Stimulated activated naive CD4-positive, alpha-beta T cell (primary cell): Measurements from ENCODE around the gene CACNB1.

Experiments
- DNase-seq, 6 experiments: peaks; one replicate each; lab custom pipeline; 2025; lab: John Stamatoyannopoulos, UW

Gene CACNB1

DNA sequence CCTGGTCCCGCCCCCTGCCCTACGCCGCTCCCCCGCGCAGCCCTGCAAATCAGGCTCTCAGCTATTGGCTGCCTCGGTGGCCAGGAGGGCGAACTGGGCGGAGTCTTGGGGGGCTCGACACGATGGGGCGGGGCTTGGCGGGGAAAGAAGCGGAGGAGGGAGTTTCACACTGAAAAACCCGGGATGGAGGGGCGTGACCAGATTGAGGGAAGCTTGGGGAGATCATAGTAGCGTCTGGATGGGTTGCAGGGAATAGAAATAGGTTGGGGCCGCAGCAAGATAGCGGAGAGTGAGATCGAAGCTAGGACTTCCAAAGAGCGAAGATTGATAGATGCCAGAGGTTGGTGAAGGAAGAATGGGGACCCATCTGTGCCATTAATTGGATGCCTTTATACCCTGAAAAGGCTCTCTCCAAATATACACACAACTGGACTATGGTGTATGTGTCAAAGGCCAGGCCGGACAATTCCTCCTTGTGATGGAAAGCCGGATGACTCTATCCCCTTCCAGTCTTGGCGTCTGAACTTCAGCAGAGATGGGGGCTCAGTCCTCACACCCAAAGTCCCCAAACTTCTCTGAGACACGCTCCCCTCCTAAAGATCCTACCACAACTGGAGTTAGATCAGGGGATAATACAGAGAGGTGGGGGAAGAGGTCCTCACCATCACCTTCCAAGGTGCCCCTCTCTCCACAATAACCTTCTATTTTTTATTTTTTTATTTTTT lies 28.7 kb upstream of the CACNB1 start:
- peak in 3 of 6 experiments; percentile 15 to 50 (median 18) for DNase-seq

DNA sequence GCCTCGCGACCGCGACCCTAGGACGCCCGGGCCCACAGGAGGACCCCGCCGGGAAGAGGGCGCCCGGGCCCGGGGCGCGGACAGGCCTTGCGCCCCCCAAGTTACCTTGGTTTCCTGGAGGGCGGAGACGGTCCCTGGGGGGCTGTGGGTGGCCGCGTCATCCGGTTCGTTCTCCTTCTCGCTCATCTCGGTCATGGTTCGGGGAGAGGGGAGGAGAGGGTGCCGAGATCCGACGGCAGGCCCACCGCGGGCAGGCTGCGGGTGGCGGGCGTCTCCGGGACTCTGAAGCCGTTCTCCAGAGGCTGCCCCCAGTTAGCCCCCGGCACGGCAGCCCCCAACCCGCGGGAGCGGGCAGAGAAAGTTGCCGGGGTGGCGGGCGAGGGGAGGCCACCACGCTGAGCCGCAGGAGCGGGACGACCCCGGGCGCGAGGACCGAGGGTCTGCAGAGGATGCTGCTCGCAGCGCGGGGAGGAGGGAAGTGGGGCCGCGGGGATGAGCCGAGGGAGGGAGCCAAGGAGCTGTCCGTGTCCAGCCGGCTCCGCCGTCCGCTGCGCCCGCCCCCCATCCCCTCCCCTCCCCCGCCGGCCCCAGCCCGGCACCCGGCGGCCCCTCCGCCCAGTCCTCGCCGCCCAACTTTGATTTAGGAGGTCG lies 28.0 kb upstream of the CACNB1 start, which contains the start of gene STAC2:
STAC2 (minus strand) TSS at position 638 of the 651 bp plus-strand sequence; CDS start at position 195, 443 bp downstream.
- peak in 1 of 6 experiments; percentile 13 for DNase-seq

DNA sequence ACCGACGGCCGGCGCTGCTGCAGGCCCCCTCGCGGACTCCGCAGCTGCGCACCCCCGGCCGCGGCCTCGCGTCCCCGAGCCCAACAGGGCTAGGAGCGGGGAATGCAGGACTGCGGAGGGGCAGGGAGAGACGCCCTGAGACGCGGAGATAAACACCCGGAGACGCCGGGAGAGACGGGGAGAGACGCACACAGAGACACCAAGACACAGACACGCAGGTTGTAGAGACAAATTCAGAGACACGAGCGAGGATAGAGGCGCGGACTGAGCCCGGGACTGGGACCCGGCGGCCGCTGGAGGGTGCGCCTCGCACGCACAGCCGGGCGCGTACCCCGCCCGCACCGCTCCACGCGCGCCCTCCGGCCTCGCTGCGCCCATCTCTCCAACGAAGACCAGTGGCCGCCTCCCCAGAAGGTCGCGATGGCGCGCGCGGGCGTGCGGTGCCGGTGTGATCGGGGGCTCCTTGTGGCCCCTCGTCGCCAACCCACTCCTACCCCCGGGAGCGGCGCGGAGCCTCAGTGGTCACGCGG lies 27.4 kb upstream of the CACNB1 start:
- DNase-seq: peak in 1 of 6 experiments; percentile 20

DNA sequence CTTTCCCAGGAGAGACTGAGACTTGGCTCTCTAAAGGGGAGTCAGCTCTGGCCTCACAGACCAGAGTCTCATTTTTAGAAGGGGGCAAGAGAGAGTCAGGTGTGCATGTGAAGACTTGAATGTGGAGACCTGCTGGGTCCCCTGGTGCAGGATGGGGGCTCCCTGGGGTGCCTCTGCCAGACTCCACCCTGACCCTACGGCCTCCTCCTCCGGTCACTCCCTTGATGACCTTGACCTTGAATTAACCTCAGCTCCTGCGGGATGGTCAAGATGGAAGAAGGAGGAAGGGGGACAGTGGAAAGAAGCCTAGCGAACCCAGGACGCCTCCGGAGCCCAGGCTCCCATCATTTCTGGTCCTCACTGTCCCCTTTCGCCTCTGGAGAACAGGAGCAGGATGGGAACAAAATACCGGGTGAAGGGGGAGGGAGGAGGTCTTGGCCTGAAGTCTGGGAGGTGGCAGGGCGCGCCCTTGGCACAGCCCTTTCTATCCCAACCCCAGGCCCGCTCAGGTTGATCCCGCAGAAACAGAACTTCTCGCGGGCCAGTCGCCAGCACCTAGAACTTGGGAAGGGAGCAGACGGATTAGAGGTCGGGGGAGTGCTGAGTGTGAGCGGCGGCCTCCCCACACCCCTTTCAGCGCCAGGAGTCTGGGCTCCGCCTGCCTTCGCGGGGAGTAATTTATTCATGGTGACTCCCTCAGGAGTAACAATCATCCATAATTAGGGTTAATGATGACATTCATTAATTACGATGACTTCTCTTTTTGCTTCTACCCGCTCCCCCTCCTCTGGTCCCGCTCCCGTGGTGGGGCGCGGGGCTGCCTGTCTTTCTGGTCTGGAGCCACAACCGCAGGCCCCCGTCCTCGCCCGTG lies 26.7 kb upstream of the CACNB1 start:
- no peak for DNase-seq

DNA sequence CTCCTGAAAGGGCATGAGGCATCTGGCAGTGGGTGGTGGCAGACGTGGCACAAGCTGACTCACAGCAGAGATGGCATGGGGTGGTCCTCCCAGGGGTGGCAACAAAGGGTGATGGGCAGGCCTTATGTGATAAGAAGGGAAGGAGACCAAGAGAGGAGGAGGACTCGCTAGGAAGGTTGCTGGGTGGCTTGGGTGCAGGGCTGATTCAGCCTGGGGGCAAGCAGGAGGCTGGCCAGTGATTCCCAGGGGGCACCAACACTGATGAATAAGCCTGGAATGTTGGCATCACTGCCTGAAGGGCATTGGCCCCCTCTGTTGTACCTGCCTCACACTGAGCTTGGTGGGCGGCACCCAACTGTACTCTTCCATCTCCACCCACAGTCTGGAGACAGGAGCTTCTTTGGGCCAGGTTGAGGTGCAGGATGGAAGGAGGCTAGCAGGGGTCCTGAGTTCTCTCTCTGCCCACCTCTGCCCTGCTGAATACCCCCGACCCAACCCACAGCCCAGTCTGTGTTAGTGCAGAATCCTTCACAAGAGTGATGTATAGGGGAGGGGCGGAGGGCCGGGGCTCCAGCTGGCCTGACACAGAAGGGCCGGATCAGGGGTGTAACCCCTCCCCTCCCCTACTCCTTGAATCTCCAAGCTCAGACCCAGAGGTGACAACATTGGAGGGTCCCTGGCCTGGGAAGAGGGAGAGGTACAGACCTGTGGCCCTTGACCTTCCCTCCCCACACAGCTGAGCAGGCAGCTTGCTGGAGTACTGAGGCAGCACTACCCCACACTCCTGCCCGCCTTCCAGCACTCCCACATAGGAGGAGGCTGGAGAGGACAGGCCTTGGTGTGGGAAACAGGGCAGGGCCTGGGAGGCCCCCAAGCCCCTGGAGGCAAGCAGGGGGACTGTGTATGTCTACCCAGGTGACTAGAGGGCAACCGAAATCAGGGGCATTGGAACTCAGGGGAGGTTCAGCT lies 25.7 kb upstream of the CACNB1 start:
- no peak for DNase-seq

DNA sequence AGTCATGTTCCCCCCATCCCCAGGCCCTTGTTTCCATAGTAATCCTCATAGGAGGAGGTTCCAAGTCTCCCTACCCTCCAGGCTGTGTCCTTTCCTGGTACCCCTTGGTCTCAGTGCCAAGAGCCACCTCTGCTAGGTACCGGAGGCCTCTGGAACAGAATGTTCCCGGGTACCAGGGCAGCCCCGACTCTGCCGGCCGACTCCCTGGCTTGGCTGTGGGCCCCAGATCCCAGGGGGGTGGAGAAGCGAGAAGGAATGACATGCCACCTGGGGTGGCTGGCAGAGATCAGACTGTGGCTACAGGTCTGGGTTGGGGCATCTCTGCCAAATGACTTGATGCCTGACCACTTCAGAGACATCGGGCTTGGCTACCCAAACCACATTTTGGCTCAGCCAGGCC lies 24.7 kb upstream of the CACNB1 start:
- DNase-seq: no peak

DNA sequence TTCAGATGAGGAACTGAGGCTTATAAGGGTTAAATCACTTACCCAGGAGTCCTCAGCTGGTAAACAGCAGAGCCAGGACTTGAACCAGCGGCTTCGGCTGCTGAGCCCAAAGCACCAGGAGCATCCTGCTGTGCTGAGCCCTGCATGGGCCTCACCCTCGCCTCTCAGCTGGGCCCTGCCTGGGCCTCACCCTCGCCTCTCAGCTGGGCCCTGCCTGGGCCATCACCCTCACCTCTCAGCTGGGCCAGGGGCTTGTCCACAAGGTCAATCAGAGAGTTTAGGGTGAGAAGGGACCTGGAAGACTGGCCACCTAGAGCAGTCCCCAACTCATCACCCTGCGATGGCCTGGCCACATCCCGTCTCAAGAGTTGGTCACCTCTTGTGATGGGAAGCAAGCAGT lies 24.1 kb upstream of the CACNB1 start:
- DNase-seq: no peak

DNA sequence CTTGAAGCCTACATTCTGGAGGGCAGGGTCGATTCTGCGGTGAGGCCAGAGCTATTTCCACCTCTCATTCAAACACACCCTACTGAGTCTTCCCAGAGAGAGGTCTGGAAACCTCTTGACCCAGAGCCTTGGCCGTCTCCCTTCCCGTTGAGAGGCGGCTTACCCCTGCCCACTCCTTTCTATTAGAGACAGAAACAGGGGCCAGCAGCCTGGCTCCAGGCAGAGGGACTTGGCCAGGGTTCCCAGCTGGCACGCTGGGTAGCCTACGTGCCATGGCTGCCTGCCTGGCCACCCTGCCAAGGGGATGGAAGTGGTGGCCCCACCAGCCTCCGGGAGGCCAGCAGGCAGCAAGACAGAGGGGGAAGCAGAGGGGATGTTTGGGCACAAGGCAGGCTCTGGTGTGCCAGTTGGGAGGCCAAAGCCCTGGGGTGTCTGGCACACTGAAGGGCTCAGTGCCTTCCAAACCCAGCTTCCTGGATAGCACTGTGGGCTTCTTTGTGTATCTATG lies 22.2 kb upstream of the CACNB1 start:
- no peak for DNase-seq

DNA sequence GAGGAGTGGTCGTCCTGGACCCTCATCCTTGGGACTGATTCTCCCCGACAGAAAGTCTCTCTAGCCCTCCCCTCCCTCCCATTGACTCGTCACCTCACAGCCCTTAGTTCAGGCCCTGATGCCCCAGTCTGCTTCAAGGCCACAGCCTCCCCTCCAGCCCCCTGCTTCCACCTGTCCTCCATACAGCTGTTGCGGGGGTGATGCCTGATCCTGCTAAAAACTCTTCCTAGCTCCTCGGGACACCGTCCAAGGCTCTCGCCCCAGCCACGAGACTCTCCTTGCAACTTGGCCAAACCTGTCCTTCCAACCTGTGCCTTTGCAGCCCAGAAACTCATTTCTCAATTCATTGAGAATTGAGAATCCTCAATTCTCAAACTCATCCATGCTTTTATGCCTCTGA lies 21.4 kb upstream of the CACNB1 start:
- no peak for DNase-seq

DNA sequence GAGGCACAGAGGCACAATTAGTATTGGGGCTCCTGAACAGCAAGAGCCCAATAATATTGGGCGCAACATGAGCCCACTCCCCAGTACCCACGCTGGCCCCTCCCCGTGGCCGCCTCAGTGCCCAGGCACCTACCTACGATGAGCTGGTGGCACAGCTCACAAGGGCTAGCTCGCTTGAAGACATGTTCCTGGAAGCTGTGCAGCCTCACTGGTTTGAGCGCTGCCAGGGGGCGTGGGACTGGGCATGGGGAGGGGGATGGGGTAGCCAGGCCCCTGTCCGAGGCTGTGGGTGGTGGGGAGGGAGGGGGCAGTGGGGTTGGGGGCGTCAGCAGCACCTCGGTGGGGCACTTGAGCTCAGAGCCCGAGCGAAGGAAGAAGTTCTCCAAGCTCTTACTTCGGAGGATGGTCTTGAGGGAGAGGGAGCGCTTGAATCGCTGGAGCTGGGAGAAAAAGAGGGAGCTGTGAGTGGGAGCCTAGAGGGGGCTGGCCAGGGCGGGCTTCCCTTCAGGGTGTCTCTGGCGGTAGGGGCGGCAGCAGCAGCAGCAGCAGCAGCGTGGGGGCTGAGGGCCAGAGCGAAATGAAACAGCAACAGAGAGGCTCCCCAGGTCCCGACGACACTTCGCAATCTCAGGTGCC lies 20.4 kb upstream of the CACNB1 start:
- no peak for DNase-seq

DNA sequence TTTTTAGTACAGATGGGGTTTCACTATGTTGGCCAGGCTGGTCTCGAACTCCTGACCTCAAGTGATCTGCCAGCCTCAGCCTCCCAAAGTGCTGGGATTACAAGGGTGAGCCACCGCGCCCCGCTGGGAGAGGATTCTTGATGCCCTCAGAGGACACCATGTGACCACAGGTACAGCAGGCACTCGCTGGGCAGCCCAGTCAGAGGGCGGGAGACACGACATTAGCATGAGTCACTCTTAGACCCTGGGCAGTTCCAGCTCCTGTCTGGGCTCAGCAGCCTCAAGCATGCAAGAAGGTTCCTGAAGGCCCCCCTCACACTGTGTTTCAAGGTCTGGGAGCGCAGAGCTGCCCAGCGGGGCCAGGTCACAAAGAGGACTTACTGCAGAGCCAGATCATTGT lies 16.4 kb upstream of the CACNB1 start:
- no peak for DNase-seq

DNA sequence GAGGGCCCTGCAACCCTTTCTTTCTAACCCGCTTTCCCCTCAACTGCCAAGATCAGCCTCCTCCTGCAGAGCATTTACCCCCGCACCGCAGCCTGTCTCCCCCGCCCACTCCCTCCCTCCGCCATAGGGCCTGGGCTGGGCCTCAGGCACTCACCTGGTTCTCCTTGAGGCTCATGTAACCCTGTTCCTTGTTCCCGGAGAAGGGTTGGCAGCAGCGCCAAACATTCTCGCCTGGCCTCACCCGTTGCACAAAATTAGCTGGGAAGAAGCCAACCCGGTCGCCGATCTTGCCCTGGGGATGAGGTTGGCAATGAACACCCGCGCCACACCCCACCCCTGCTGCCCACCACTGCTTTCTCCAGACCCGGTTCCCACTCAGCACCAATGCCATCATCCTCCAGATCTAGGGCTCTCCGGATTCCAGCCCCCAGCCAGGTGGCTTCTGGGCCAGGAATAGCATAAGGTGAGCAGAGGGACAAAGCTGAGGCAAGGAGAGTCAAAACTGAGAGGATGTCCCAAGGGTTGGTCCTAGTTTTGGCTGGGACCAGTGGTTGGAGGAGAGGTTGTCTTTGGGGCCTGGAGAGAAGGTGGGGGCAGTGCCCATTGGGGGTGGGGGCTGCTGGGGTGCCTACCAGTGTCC lies 15.5 kb upstream of the CACNB1 start:
- DNase-seq: no peak

DNA sequence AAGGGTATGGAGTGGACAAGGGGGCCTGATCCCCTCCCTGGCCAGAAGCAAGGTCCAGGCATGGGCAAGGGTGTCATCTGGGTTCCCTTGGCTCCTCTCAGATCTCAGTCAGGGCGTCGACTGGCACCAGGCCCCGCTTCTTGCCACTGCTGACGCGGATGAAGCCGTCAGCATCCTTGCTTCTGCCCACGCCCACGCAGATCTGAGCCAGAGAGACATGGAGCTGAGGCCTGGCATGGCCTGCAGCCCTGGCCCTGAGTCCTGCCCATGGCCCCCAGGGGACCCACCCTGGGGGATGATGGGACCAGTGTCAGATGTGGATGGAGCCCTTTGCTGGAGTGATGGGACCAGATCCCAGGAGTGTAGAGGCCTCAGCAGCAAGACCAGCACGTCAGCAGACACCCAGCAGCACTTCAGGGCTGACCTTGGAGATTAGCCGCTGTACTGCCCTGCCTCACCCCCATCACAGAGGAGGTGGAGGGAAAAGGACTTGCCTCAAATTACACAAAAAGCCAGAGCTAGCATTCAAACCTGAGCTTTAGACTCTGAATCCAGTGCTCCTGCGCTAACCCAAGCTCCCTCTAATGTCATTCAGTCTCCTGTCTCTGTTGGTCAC lies 14.8 kb upstream of the CACNB1 start:
- no peak for DNase-seq

DNA sequence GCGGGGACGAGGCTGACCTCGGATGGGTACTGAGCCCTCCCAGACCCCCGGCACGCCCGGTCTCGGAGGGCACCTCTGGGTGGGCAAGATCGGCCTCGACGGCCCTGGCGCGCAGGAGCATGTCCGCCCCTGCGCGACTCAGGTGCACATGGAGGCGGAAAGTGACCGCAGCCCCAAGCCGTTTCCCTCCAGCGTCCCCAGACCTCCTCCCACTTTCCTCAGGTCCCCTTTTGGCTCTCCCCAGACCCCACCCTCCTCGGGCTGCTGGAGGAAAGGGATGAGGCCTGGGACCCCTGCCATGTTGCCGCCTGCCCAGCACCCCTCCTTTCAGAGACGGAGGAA lies 12.6 kb upstream of the CACNB1 start:
- DNase-seq: no peak

DNA sequence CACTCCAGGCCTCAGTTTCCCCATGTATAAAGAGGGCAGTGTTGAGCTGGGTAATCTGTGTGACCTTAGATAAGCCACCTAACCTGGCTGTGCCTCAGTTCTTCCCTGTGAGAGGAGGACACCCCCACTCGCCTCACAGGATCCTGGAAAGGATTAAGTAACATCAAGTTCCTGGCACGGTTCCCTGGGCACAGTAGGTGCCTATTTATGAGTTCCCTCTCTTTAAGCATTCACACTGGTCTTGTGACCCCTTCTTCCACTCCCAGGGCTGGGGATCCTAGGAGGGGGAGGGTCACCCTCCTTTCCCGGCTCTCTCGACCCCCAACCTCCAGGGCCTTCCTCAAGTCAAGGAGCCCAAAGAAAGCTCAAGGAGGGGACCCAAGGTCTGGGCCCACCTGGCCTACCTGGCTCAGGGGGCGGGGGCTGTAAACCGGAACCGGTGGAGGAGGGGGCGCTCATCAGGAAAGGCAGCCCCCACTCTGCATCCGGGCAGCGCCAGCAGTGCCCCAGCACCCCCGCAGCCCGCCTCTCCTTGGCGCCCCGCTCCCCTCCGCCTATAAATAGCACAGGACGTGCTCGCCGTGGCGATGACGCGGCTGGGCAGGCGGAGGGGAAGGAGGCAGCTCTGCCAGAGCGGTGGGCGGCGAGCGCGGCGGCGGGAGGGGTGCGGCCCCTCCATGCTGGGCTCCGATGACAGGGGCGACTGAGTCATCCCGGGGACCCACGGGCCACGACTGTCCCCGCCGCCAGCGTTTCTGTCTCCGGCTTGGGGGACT lies 12.0 kb upstream of the CACNB1 start:
- peak; percentile 46 to 70 (median 64) for DNase-seq

DNA sequence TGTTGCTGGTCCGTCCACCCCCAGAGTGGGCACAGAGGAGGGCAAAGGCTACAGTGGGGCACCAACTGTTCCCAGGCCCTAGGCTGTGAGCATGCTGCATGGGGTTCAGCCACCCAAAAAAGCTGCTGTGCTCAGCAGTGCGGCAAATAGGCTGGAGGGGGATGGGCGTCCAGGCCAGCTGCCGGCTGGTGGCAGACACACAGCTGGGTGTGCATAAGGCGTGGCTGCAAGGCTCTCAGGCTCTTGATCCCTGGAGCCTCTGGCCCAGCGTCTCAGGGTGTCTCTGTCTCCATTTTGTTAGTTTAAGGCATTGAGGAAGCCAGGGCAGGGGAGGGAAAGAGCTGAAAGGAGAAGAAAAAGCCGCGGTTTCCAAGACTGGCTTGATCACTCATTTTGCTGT lies 11.4 kb upstream of the CACNB1 start:
- peak in 2 of 6 experiments; percentile 28 to 31 for DNase-seq

DNA sequence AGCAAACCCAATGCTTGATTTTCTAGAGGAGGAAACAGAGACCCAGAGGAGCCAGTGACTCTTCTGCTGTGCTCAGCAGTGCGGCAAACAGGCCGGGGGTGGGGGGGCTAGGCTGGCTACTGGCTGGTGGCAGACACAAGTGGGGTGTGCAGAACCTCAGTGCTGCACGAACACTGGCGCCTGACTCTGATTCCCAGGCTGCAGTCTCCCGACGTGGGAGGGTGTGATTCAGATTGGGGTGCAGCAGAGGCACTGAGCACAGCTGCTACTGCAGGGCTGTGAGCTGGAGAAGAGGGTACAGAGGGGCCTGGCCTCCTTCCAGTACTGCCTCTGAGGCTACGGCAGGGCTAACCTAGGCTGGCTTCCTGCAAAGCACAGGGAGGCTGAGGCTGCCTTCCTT lies 10.7 kb upstream of the CACNB1 start:
- DNase-seq: no peak

DNA sequence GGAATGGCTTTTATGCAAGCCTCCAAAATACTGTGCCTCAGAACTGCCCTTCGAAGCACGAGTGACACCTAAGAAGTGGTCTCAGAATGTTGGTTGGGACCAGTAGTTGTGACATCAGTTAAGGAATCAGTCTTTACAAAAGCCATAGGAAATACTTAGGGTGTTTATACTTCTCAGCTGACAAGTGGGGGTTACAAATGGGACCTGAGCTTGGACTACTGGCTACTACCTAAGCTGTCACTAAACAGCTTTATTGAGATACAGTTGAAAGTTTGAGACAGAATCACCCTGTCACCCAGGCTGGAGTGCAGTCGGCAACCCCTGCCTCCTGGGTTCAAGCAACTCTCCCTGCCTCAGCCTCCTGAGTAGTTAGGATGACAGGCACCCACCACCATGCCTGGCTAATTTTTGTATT lies 7.7 kb upstream of the CACNB1 start:
- DNase-seq: no peak

DNA sequence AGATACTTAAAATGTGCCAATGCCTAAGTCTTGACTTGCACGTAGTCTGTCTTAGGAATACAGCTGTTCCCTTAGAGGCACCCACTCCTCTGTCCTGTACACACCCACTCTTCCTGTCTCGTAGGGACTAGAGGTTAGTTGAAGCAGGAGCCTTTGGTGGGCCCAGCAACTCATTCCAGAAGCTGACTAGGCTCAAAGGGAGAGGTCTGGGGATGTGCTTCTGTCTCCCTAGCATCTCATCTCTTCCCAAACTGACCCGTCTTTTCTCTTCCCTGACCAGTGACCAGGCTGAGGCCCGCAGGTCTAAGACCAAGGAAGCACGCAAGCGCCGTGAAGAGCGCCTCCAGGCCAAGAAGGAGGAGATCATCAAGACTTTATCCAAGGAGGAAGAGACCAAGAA lies 6.8 kb upstream of the CACNB1 start:
- no peak for DNase-seq
